Activated CD8-positive, alpha-beta memory T cell treated with anti-CD3 and anti-CD28 coated beads, Interleukin-2, amount 10 ng/mL, durations not matched to agents 7 days and 5 days (primary cell): Measurements from ENCODE around the gene PPP1R9B. TPM values are rescaled to one million over a fixed set of nuclear protein-coding genes. Genes with fewer than 3 reads are reported as not detected.

ENCODE experiments used
- ATAC-seq: fragments of 150-1000 bp; cut with Tn5 transposase; one replicate; pipeline ENCODE4 v1.10.0; 2021; ENCODE audit warnings: moderate library complexity
- CTCF ChIA-PET: fragments of 350-600 bp; sonication (Branson Sonifier 250); formaldehyde crosslinking; loops from one replicate; lab custom pipeline; 2021; ENCODE audit warnings: antibody characterized with exemption; lab: Charles Lee
- DNase-seq: peaks from one replicate; pipeline ENCODE4 v3.0.0-alpha.2; 2020
- H3K27ac Mint-ChIP-seq: one replicate; pipeline ENCODE4 v1.8.0; 2021; ENCODE audit warnings: mild to moderate bottlenecking, mixed read lengths
- H3K27me3 Mint-ChIP-seq: one replicate; pipeline ENCODE4 v1.8.0; 2021; ENCODE audit warnings: mixed read lengths
- H3K36me3 Mint-ChIP-seq: one replicate; pipeline ENCODE4 v1.8.0; 2021; ENCODE audit warnings: mild to moderate bottlenecking, mixed read lengths
- H3K4me1 Mint-ChIP-seq: one replicate; pipeline ENCODE4 v1.8.0; 2021; ENCODE audit warnings: mixed read lengths
- H3K4me3 Mint-ChIP-seq: one replicate; pipeline ENCODE4 v1.8.0; 2021; ENCODE audit warnings: mild to moderate bottlenecking, moderate library complexity, mixed read lengths
- H3K9me3 Mint-ChIP-seq: one replicate; pipeline ENCODE4 v1.8.0; 2022; ENCODE audit warnings: low read depth, mixed read lengths
- total RNA-seq, 2 experiments: library from RNA; stranded (reverse); gene quantifications; one replicate each; pipeline ENCODE4 v1.2.3, GENCODE V29; 2021

PPP1R9B gene
- total RNA-seq, 2 experiments from 2014 or later, result 108 to 121 TPM

- no peak for ATAC-seq
- H3K9me3 Mint-ChIP-seq, result no peaks in the 10 kb centered on the region
- CTCF ChIA-PET, result interaction anchor here (0.9 to 5.9 kb wide), 7 partner anchors 10 to 60 kb away, joined by 3 to 22 read pairs (median 4); no protein-coding TSS in a partner anchor
- no peak overlapping the region for H3K4me3 Mint-ChIP-seq
- H3K36me3 Mint-ChIP-seq, result no peaks in the 10 kb centered on the region
- no peaks in the 10 kb centered on the region for H3K27me3 Mint-ChIP-seq
- no peak for DNase-seq
- H3K27ac Mint-ChIP-seq, result peak overlapping the region; percentile 60
- peaks cover 39% of the 10 kb centered on the region for H3K4me1 Mint-ChIP-seq
Measured at GRCh38 chr17:50154604-50155003, 4.1 kb upstream of the PPP1R9B start.

GRCh38 chr17:50153650-50154575, 3.4 kb upstream of the PPP1R9B start:
- CTCF ChIA-PET, result interaction anchor here (0.9 to 5.9 kb wide), 6 partner anchors 9 to 60 kb away, joined by 3 to 22 read pairs (median 4); no protein-coding TSS in a partner anchor
- no peak overlapping the region for H3K4me3 Mint-ChIP-seq
- peak overlapping the region; percentile 31 for H3K27ac Mint-ChIP-seq

GRCh38 chr17:50152736-50153135, 2.3 kb upstream of the PPP1R9B start:
- CTCF ChIA-PET, result interaction anchor here (0.9 to 6.2 kb wide), 8 partner anchors 9 to 58 kb away, joined by 3 to 81 read pairs (median 20); partner anchors contain the start of genes COL1A1 and PDK2
- ATAC-seq (no peak), DNase-seq (no peak)
- H3K9me3 Mint-ChIP-seq, result no peaks in the 10 kb centered on the region
- H3K27ac Mint-ChIP-seq, result no peak overlapping the region
- no peaks in the 10 kb centered on the region for H3K27me3 Mint-ChIP-seq
- H3K36me3 Mint-ChIP-seq, result peaks cover 5% of the 10 kb centered on the region
- no peak overlapping the region for H3K4me3 Mint-ChIP-seq
- peaks cover 30% of the 10 kb centered on the region for H3K4me1 Mint-ChIP-seq

More at GRCh38 chr17:50153650-50154575, 3.4 kb upstream of the PPP1R9B start:
- Mint-ChIP-seq H3K27me3 (no peaks in the 10 kb centered on the region), H3K4me1 (peaks cover 39% of the 10 kb centered on the region), H3K9me3 (no peaks in the 10 kb centered on the region), H3K36me3 (peaks cover 2% of the 10 kb centered on the region)
- ATAC-seq (no peak), DNase-seq (no peak)

- CTCF ChIA-PET, result interaction anchor here (0.6 to 6.2 kb wide), 13 partner anchors 9 to 154 kb away, joined by 3 to 81 read pairs (median 4); partner anchors contain the start of genes COL1A1 and PDK2
- peaks cover 9% of the 10 kb centered on the region for H3K36me3 Mint-ChIP-seq
- DNase-seq (peak; percentile 84), ATAC-seq (peak; percentile 37)
- peak overlapping the region; percentile 96 for H3K27ac Mint-ChIP-seq
- H3K9me3 Mint-ChIP-seq, result no peaks in the 10 kb centered on the region
- peak overlapping the region; percentile 80 for H3K4me3 Mint-ChIP-seq
- peaks cover 36% of the 10 kb centered on the region for H3K4me1 Mint-ChIP-seq
- no peaks in the 10 kb centered on the region for H3K27me3 Mint-ChIP-seq
Measured at GRCh38 chr17:50151937-50152547, 1.6 kb upstream of the PPP1R9B start.

GRCh38 chr17:50151041-50151936, 812 bp upstream of the PPP1R9B start:
- peaks cover 12% of the 10 kb centered on the region for H3K36me3 Mint-ChIP-seq
- ATAC-seq, result peak; percentile 81

GRCh38 chr17:50149417-50150353, 792 bp downstream of the PPP1R9B start:
- Mint-ChIP-seq H3K9me3 (no peaks in the 10 kb centered on the region), H3K27ac (peak overlapping the region; percentile 83), H3K4me3 (peak overlapping the region; percentile 80), H3K27me3 (no peaks in the 10 kb centered on the region), H3K36me3 (peaks cover 16% of the 10 kb centered on the region), H3K4me1 (peaks cover 44% of the 10 kb centered on the region)
- CTCF ChIA-PET, result interaction anchor here (0.7 to 6.2 kb wide), 10 partner anchors 8 to 248 kb away, joined by 3 to 81 read pairs (median 4); partner anchors contain the start of genes LRRC59 and PDK2
- DNase-seq, result peak; percentile 74
- peak; percentile 28 for ATAC-seq

More at GRCh38 chr17:50151041-50151936, 812 bp upstream of the PPP1R9B start:
- Mint-ChIP-seq H3K4me3 (peak overlapping the region; percentile 80), H3K4me1 (peaks cover 43% of the 10 kb centered on the region), H3K9me3 (no peaks in the 10 kb centered on the region), H3K27me3 (no peaks in the 10 kb centered on the region), H3K27ac (peak overlapping the region; percentile 96)
- peak; percentile 96 for DNase-seq
- CTCF ChIA-PET, result interaction anchor here (0.6 to 6.2 kb wide), 14 partner anchors 10 to 155 kb away, joined by 3 to 81 read pairs (median 4); partner anchors contain the start of genes COL1A1 and PDK2

GRCh38 chr17:50149091-50149416, 1.4 kb downstream of the PPP1R9B start:
- no peaks in the 10 kb centered on the region for H3K27me3 Mint-ChIP-seq
- H3K9me3 Mint-ChIP-seq, result no peaks in the 10 kb centered on the region
- ATAC-seq, result no peak
- no peak for DNase-seq
- H3K27ac Mint-ChIP-seq, result peak overlapping the region; percentile 83
- CTCF ChIA-PET, result interaction anchor here (1.8 to 6.2 kb wide), 4 partner anchors 9 to 54 kb away, joined by 4 to 81 read pairs (median 39); partner anchors contain the start of gene PDK2
- peaks cover 44% of the 10 kb centered on the region for H3K4me1 Mint-ChIP-seq
- peaks cover 23% of the 10 kb centered on the region for H3K36me3 Mint-ChIP-seq
- peak overlapping the region; percentile 80 for H3K4me3 Mint-ChIP-seq

- H3K9me3 Mint-ChIP-seq, result no peaks in the 10 kb centered on the region
- ATAC-seq (no peak), DNase-seq (peak; percentile 67)
- H3K36me3 Mint-ChIP-seq, result peaks cover 25% of the 10 kb centered on the region
- peaks cover 45% of the 10 kb centered on the region for H3K4me1 Mint-ChIP-seq
- H3K4me3 Mint-ChIP-seq, result peak overlapping the region; percentile 80
- no peaks in the 10 kb centered on the region for H3K27me3 Mint-ChIP-seq
- H3K27ac Mint-ChIP-seq, result peak overlapping the region; percentile 80
- CTCF ChIA-PET, result interaction anchor here (0.6 to 6.2 kb wide), 11 partner anchors 8 to 54 kb away, joined by 3 to 81 read pairs (median 5); partner anchors contain the start of gene PDK2
Measured at GRCh38 chr17:50148226-50149090, 2.0 kb downstream of the PPP1R9B start.

- peak overlapping the region; percentile 80 for H3K4me3 Mint-ChIP-seq
- no peaks in the 10 kb centered on the region for H3K9me3 Mint-ChIP-seq
- H3K4me1 Mint-ChIP-seq, result peaks cover 48% of the 10 kb centered on the region
- H3K36me3 Mint-ChIP-seq, result peaks cover 28% of the 10 kb centered on the region
- no peak for DNase-seq
- no peak for ATAC-seq
- CTCF ChIA-PET, result interaction anchor here (0.6 to 6.2 kb wide), 10 partner anchors 8 to 54 kb away, joined by 3 to 81 read pairs (median 6); partner anchors contain the start of gene PDK2
- peak overlapping the region; percentile 80 for H3K27ac Mint-ChIP-seq
- H3K27me3 Mint-ChIP-seq, result no peaks in the 10 kb centered on the region
Measured at GRCh38 chr17:50147841-50148225, 2.6 kb downstream of the PPP1R9B start.

DNA sequence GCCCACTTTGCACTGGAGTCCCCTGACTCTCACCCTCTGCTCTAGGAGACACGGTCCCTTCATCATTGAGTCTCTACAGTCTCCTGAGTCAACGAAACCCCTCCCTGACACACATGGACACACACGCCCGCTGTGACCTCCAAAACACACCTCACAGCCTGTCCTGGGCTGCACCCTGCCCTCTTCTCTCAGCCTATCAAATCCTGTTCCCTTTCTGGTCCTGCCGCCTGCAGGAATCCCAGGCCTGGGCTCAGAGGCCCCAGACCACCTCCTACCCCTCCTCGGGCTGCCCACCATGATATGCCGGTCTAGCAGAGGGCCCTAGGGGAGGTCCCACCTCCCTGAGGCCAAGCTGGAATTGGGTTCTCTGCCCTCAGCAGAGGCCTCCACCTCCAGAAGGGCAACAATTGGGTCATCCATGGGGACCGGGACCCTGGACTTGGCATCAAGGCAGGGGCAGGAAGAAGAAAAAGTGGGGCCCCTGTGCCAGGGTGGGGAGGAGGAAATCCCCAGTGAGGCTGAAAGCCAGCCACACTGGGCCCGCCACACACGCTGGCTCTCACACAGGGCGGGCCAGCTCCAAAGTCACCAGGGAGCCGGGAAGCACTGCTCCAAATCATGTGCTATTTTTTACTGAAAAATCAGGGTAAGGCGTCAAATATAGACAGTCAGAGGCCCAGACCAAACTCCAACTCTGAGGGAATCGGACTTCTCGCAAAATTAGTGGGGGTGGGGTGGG, 3.4 kb downstream of the PPP1R9B start:
- Mint-ChIP-seq H3K4me3 (peak overlapping the region; percentile 80), H3K4me1 (peaks cover 51% of the 10 kb centered on the region)

More for the DNA sequence above, 3.4 kb downstream of the PPP1R9B start:
- peaks cover 36% of the 10 kb centered on the region for H3K36me3 Mint-ChIP-seq
- H3K9me3 Mint-ChIP-seq, result no peaks in the 10 kb centered on the region
- no peak for DNase-seq
- no peaks in the 10 kb centered on the region for H3K27me3 Mint-ChIP-seq
- peak overlapping the region; percentile 80 for H3K27ac Mint-ChIP-seq
- ATAC-seq, result no peak
- CTCF ChIA-PET, result interaction anchor here (0.7 to 6.2 kb wide), 10 partner anchors 7 to 53 kb away, joined by 3 to 81 read pairs (median 10); no protein-coding TSS in a partner anchor
